GM19463 (cell line): ENCODE data around the gene NEURL1B.

ENCODE experiments used
- ATAC-seq: cut with Tn5 transposase; IDR thresholded peaks from one replicate; pipeline ENCODE4 v1.9.1; 2021; ENCODE audit warnings: mild to moderate bottlenecking, moderate library complexity; ENCODE audit not compliant: unreplicated experiment

The NEURL1B gene

GRCh38 chr5:172633403-172633970, 7.6 kb upstream of the NEURL1B start:
- no peak for ATAC-seq

GRCh38 chr5:172634106-172634899, 6.8 kb upstream of the NEURL1B start:
- no peak for ATAC-seq

GRCh38 chr5:172635038-172635437, 6.0 kb upstream of the NEURL1B start:
- no peak for ATAC-seq

- ATAC-seq = no peak
Measured at GRCh38 chr5:172636279-172637050, 4.6 kb upstream of the NEURL1B start.

GRCh38 chr5:172637110-172637580, 3.9 kb upstream of the NEURL1B start:
- ATAC-seq = no peak

GRCh38 chr5:172637740-172638139, 3.3 kb upstream of the NEURL1B start:
- no peak for ATAC-seq

GRCh38 chr5:172638209-172638768, 2.8 kb upstream of the NEURL1B start:
- ATAC-seq = no peak

GRCh38 chr5:172640139-172640538, 924 bp upstream of the NEURL1B start:
- no peak for ATAC-seq

GRCh38 chr5:172641359-172642050, 442 bp downstream of the NEURL1B start:
- ATAC-seq = peak; percentile 21

- no peak for ATAC-seq
Measured at GRCh38 chr5:172642051-172642409, 967 bp downstream of the NEURL1B start.

- no peak for ATAC-seq
Measured at GRCh38 chr5:172642486-172642885, 1.4 kb downstream of the NEURL1B start.

GRCh38 chr5:172642926-172643871, 2.1 kb downstream of the NEURL1B start:
- no peak for ATAC-seq

- no peak for ATAC-seq
Measured at GRCh38 chr5:172644266-172644665, 3.2 kb downstream of the NEURL1B start.

- no peak for ATAC-seq
Measured at GRCh38 chr5:172644711-172645110, 3.6 kb downstream of the NEURL1B start.

GRCh38 chr5:172645271-172646055, 4.4 kb downstream of the NEURL1B start:
- ATAC-seq = no peak

- ATAC-seq = no peak
Measured at GRCh38 chr5:172646716-172647285, 5.7 kb downstream of the NEURL1B start.

- ATAC-seq = no peak
Measured at GRCh38 chr5:172647352-172648012, 6.4 kb downstream of the NEURL1B start.

- ATAC-seq = no peak
Measured at GRCh38 chr5:172648013-172648381, 6.9 kb downstream of the NEURL1B start.
